Measurements from ENCODE around the gene ANO9.

The ANO9 gene

GRCh38 chr11:472272-472671, 30.5 kb upstream of the ANO9 start:
- Histone ChIP-seq H3K4me3 (ENCODE audit: insufficient read depth in 1 of 2, low read depth in 1 of 2, low read length in 2 of 2) (no peak overlapping the region), H3K4ac (ENCODE audit: low read depth in 1 of 2, low read length in 2 of 2) (no peak overlapping the region), H3K18ac (ENCODE audit: low read depth in 1 of 2, low read length in 2 of 2) (no peak overlapping the region), H2BK120ac (ENCODE audit: low read depth, low read length) (no peak overlapping the region), H2BK5ac (ENCODE audit: low read depth, low read length, poor library complexity, severe bottlenecking) (no peak overlapping the region), H2AFZ (ENCODE audit: low read depth, low read length) (no peak overlapping the region), H3K36me3 (ENCODE audit: control insufficient read depth in 1 of 2, insufficient read depth in 2 of 2, low read depth in 1 of 2, low read length in 2 of 2) (peaks cover 7 to 36% of the 10 kb centered on the region in 2 experiments), H4K8ac (ENCODE audit: low read length) (no peak overlapping the region), H3K27ac (ENCODE audit: low read length, poor library complexity, severe bottlenecking) (no peak overlapping the region), H3K23ac (ENCODE audit: low read length in 2 of 2) (no peak overlapping the region), H3K9ac (ENCODE audit: low read length) (no peak overlapping the region), H2BK12ac (ENCODE audit: low read length in 2 of 2) (no peak overlapping the region), H2AK5ac (ENCODE audit: low read length, severe bottlenecking) (no peak overlapping the region), H3K14ac (ENCODE audit: low read length in 2 of 2) (no peak overlapping the region), H4K91ac (ENCODE audit: low read length) (peak overlapping the region; percentile 28), H3K9me3 (ENCODE audit: control insufficient read depth, low read length) (no peaks in the 10 kb centered on the region), H3K27me3 (ENCODE audit: control insufficient read depth in 1 of 2, insufficient read depth in 1 of 2, low read length in 2 of 2) (no peaks in the 10 kb centered on the region), H3K4me2 (ENCODE audit: low read length, poor library complexity, severe bottlenecking) (no peak overlapping the region), H3K4me1 (ENCODE audit: control insufficient read depth, insufficient read depth, low read depth, low read length) (peaks cover 24% of the 10 kb centered on the region), H3K79me1 (replicated peaks; ENCODE audit: low read length, poor library complexity, severe bottlenecking) (peaks cover 39% of the 10 kb centered on the region), H2BK15ac (ENCODE audit: low read depth, poor library complexity, severe bottlenecking) (no peak overlapping the region)
- WGBS = 94% methylated on average over 13 of the region's 13 CpGs
- no peak for DNase-seq

- no peaks in the 10 kb centered on the region for H3K9me3 ChIP-seq (ENCODE audit: control insufficient read depth, low read length)
- 99% methylated on average over 61 of the region's 61 CpGs for WGBS
- no peak overlapping the region for H2AFZ ChIP-seq (ENCODE audit: low read depth, low read length)
- H3K79me1 ChIP-seq (replicated peaks; ENCODE audit: low read length, poor library complexity, severe bottlenecking) = peaks cover 39% of the 10 kb centered on the region
- H3K23ac ChIP-seq (ENCODE audit: low read length in 2 of 2) = peak overlapping the region in 1 of 2 experiments; percentile 18
- peak overlapping the region; percentile 73 for H2BK15ac ChIP-seq (ENCODE audit: low read depth, poor library complexity, severe bottlenecking)
- H2BK120ac ChIP-seq (ENCODE audit: low read depth, low read length) = peak overlapping the region; percentile 6
- H3K9ac ChIP-seq (ENCODE audit: low read length) = no peak overlapping the region
- H2AK5ac ChIP-seq (ENCODE audit: low read length, severe bottlenecking) = no peak overlapping the region
- peak overlapping the region in 1 of 2 experiments; percentile 24 for H3K4me3 ChIP-seq (ENCODE audit: insufficient read depth in 1 of 2, low read depth in 1 of 2, low read length in 2 of 2)
- peak overlapping the region in 1 of 2 experiments; percentile 9 for H3K14ac ChIP-seq (ENCODE audit: low read length in 2 of 2)
- H3K4me2 ChIP-seq (ENCODE audit: low read length, poor library complexity, severe bottlenecking) = no peak overlapping the region
- no peak for DNase-seq
- no peak overlapping the region for H3K27ac ChIP-seq (ENCODE audit: low read length, poor library complexity, severe bottlenecking)
- H3K4me1 ChIP-seq (ENCODE audit: control insufficient read depth, insufficient read depth, low read depth, low read length) = peaks cover 18% of the 10 kb centered on the region
- no peak overlapping the region for H4K8ac ChIP-seq (ENCODE audit: low read length)
- peaks cover 7 to 36% of the 10 kb centered on the region in 2 experiments for H3K36me3 ChIP-seq (ENCODE audit: control insufficient read depth in 1 of 2, insufficient read depth in 2 of 2, low read depth in 1 of 2, low read length in 2 of 2)
- peak overlapping the region in 1 of 2 experiments; percentile 60 for H3K4ac ChIP-seq (ENCODE audit: low read depth in 1 of 2, low read length in 2 of 2)
- no peak overlapping the region for H2BK5ac ChIP-seq (ENCODE audit: low read depth, low read length, poor library complexity, severe bottlenecking)
- peak overlapping the region in 1 of 2 experiments; percentile 88 for H3K18ac ChIP-seq (ENCODE audit: low read depth in 1 of 2, low read length in 2 of 2)
- H2BK12ac ChIP-seq (ENCODE audit: low read length in 2 of 2) = peak overlapping the region; percentile 82 to 91
- H4K91ac ChIP-seq (ENCODE audit: low read length) = peak overlapping the region; percentile 91
- no peaks in the 10 kb centered on the region for H3K27me3 ChIP-seq (ENCODE audit: control insufficient read depth in 1 of 2, insufficient read depth in 1 of 2, low read length in 2 of 2)
Measured at GRCh38 chr11:471468-472145, 29.8 kb upstream of the ANO9 start.

GRCh38 chr11:469684-470560, 28.1 kb upstream of the ANO9 start:
- H3K4me1 ChIP-seq (ENCODE audit: control insufficient read depth, insufficient read depth, low read depth, low read length) = peaks cover 13% of the 10 kb centered on the region
- H2AFZ ChIP-seq (ENCODE audit: low read depth, low read length) = no peak overlapping the region
- peak overlapping the region in 1 of 2 experiments; percentile 98 for H3K14ac ChIP-seq (ENCODE audit: low read length in 2 of 2)
- peaks cover 6 to 31% of the 10 kb centered on the region in 2 experiments for H3K36me3 ChIP-seq (ENCODE audit: control insufficient read depth in 1 of 2, insufficient read depth in 2 of 2, low read depth in 1 of 2, low read length in 2 of 2)
- H3K18ac ChIP-seq (ENCODE audit: low read depth in 1 of 2, low read length in 2 of 2) = peak overlapping the region; percentile 94 to 99
- H4K91ac ChIP-seq (ENCODE audit: low read length) = peak overlapping the region; percentile 100
- peaks cover 33% of the 10 kb centered on the region for H3K79me1 ChIP-seq (replicated peaks; ENCODE audit: low read length, poor library complexity, severe bottlenecking)
- H2BK120ac ChIP-seq (ENCODE audit: low read depth, low read length) = peak overlapping the region; percentile 97
- H3K4me3 ChIP-seq (ENCODE audit: insufficient read depth in 1 of 2, low read depth in 1 of 2, low read length in 2 of 2) = peak overlapping the region in 1 of 2 experiments; percentile 64
- peak; percentile 92 for DNase-seq
- H2BK15ac ChIP-seq (ENCODE audit: low read depth, poor library complexity, severe bottlenecking) = peak overlapping the region; percentile 99
- H3K4ac ChIP-seq (ENCODE audit: low read depth in 1 of 2, low read length in 2 of 2) = peak overlapping the region; percentile 98 to 99
- no peaks in the 10 kb centered on the region for H3K27me3 ChIP-seq (ENCODE audit: control insufficient read depth in 1 of 2, insufficient read depth in 1 of 2, low read length in 2 of 2)
- WGBS = 88% methylated on average over 21 of the region's 28 CpGs
- H2BK5ac ChIP-seq (ENCODE audit: low read depth, low read length, poor library complexity, severe bottlenecking) = no peak overlapping the region
- peak overlapping the region; percentile 1 for H3K4me2 ChIP-seq (ENCODE audit: low read length, poor library complexity, severe bottlenecking)
- H3K27ac ChIP-seq (ENCODE audit: low read length, poor library complexity, severe bottlenecking) = peak overlapping the region; percentile 8
- no peaks in the 10 kb centered on the region for H3K9me3 ChIP-seq (ENCODE audit: control insufficient read depth, low read length)
- H2BK12ac ChIP-seq (ENCODE audit: low read length in 2 of 2) = peak overlapping the region; percentile 98 to 100
- H2AK5ac ChIP-seq (ENCODE audit: low read length, severe bottlenecking) = peak overlapping the region; percentile 51
- H4K8ac ChIP-seq (ENCODE audit: low read length) = peak overlapping the region; percentile 98
- peak overlapping the region; percentile 89 for H3K9ac ChIP-seq (ENCODE audit: low read length)
- H3K23ac ChIP-seq (ENCODE audit: low read length in 2 of 2) = peak overlapping the region in 1 of 2 experiments; percentile 98

Measured in mesenchymal stem cell (in vitro differentiated cells and primary cell).